ENCODE results near the gene HBG2. TPM values are rescaled to one million over a fixed set of nuclear protein-coding genes. Genes with fewer than 3 reads are reported as not detected.
"Not testable (repeated sequence)": the region's sequence is repeated elsewhere in the genome, so short reads cannot be mapped to it uniquely, and the experiment has no call there.

Gene HBG2
- total RNA-seq, 1 experiment from 2014 or later, result not detected

DNA sequence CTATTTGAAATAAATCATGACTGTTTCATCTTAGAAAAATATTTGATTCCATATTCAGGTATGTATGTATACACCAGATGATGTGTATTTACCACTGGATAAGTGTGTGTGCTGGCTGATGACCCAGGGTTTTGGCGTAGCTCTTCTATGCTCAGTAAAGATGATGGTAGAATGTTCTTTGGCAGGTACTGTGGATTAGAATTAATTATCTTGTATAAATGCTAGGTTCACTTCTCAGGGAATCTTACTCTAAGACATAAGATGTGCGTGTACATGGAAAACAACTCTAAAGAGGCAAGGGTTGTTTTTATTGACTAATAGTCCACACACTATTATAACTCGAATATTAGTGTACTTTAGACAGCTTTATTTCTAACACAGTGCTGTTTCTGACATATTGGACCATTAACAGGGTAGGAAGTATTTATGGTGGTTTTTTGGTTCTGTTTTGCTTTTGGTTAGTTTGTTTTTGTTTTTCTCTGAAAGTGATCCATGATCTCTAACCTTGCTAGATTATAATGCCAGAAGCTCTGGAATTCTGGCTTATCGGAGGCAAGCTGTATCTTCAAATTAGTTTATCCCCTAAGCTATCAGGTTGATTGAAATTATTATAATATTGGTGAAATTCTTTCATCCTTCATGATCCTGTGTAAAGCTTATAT lies 3.9 kb downstream of the HBG2 start:
- DNase-seq (ENCODE audit: low read depth), result no peak

- not testable (repeated sequence) for DNase-seq (ENCODE audit: low read depth)
These were observed 4.7 kb downstream of the HBG2 start, which contains the start of gene HBG1 for GRCh38 chr11:5249807-5250396. HBG1 (minus strand) TSS chr11:5249857; CDS start chr11:5249804, 53 bp downstream.

DNA sequence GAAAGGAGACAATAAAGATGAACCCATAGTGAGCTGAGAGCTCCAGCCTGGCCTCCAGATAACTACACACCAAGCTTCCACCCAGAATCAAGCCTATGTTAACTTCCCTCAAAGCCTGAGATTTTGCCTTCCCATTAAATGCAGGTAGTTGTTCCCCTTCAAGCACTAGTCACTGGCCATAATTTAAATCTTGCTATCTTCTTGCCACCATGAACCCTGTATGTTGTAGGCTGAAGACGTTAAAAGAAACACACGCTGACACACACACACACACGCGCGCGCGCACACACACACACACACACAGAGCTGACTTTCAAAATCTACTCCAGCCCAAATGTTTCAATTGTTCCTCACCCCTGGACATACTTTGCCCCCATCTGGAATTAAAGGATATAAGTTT lies 6.1 kb downstream of the HBG2 start:
- DNase-seq (ENCODE audit: low read depth), result not testable (repeated sequence)

- DNase-seq (ENCODE audit: low read depth), result no peak
These were observed 6.9 kb downstream of the HBG2 start for GRCh38 chr11:5247472-5248192.

DNA sequence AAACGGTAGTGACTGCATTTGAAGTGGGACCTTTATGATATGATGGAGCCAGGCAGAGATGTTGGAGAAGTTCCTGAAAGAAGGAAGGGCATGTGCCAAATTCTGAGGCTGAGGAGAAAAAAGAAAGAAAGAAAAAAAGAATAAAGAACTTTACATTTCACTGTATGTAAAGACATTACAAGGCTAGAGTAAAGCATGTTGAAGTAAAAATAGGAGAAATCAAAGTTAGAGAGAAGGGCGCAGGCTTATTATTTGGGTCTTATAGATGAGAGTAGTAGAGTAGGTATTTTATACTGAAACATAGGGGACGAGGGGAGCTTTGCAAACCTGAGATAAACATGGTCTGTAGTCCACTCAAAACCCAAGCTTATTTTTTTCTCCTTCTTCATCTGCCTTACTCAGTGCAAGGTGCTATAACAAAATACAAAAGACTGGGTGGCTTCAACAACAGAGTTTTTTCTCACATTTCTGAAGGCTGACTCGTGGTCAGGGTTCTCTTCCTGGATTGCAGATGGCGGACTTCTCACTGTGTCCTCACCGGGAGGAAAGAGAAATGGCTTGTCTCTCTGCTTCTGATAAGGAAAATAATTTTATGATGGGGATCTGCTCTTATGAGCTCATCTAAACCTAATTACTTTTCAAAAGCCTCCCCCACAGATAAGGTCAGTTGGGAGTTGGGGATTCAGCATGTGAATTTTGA lies 7.7 kb downstream of the HBG2 start:
- no peak for DNase-seq (ENCODE audit: low read depth)

DNA sequence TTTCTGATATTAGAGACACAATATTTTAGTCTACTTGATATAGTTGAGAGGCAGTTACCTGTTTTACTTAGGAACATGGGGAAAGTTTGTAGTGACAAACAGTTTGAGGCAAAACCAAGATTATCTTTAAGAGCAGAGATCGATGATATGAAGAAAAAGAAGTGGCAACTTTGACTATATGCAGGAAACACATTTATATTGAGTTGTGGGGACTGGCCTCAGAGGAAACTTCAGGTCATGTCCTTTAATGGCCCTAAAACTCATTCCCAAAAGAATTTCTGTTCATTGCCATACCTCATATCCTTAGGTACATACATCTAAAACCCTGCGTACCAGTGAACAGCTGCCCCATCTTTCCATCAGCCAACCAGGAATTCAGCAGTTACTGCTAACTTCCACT lies 9.4 kb downstream of the HBG2 start:
- DNase-seq (ENCODE audit: low read depth), result no peak

DNA sequence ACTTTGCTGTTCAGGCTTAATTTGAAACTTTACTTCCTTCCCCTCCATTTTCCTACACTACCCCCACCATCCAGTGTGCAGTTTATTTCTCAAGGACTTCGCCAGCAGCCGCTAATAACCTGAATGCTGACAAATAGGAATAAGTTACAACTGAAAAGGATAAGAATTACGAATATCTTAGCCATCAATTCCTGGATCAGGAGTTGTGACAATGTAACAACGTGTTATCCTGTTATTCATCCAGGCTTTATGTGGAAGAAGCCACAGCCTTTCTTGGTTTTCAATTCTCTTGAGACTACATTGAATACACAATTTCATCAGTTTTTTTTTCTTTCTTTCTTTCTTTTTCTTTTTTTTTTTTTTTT lies 10.8 kb downstream of the HBG2 start:
- DNase-seq (ENCODE audit: low read depth), result no peak

DNA sequence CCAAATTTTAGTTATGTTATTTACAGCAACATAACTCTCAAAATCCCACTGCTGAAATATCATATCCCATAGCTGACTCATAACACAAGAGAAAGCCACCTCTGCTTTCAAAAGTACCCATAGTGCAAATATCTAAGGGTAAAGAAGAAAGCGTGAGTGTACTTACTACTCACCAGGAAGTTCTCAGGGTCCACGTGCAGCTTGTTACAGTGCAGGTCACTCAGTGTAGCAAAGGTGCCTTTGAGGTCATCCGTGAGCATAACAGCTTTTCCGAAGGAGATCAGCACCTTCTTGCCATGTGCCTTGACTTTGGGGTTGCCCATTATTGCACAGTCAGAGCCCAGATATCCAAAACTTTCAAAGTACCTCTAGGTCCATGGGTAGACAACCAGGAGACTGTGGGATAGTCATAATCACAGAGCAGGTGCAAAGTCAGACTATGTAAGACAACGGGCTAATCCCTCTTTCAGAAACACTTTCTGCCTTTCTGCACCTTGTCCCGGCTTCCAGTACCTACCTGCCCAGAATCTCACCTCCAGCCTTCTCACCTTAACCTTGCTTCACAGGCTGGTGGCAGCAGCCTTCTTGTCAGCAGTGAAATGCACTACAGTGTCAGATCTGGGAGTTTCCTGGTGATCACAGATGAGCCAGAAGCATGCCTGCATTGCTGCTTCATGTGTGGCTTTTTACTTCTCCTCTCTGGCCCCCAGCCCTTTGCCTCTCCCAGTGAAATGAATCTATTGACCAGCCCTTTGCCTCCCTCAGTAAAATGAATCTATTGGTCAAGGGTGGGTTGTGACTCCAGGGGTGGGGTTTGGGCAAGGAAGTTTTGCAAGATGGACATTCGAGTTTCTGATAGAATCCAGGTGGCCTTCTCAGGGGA lies 11.4 kb downstream of the HBG2 start:
- DNase-seq (ENCODE audit: low read depth), result no peak

GRCh38 chr11:5242208-5242607 lies 12.4 kb downstream of the HBG2 start:
- no peak for DNase-seq (ENCODE audit: low read depth)

- DNase-seq (ENCODE audit: low read depth), result no peak
These were observed 13.1 kb downstream of the HBG2 start for GRCh38 chr11:5241458-5241857.

GRCh38 chr11:5240458-5240857 lies 14.1 kb downstream of the HBG2 start:
- DNase-seq (ENCODE audit: low read depth), result no peak

DNA sequence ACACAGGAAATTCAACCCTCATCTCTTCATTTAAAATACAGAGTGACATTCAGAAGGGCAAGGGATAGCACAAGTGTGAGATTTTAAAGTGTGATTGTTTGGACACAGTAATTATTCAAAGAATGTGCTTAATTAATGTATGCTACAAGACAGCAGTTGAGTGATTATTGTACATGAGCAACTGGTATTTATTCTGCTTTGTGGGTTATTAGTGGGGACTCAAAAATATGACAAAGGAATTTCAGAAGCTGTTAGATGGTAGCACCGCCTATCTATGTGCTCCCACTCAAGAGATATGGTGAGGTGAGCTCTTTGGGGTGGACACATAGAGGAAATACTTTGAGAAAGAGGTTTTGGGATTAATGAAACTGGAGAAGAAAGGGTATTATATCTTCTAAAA lies 14.5 kb downstream of the HBG2 start:
- DNase-seq (ENCODE audit: low read depth), result no peak

GRCh38 chr11:5239046-5239445 lies 15.5 kb downstream of the HBG2 start:
- DNase-seq (ENCODE audit: low read depth), result no peak

DNA sequence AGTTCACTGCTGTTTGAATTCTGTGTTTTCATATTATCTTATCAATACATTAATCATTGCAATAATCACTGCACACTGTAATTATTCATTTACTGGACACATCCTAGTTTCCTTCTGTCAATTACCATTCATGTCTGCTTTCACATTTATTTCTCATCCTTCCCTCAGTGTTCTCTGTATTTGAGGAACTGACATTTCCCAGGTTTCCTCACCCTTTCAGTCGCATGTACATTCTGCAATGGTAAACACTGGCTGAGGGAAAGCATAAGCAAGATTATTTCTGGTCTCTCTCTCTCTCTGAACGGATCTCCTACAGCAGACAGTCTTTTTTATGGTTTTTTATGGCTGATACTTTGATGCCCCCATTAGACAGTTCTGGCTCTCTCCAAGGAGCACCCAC lies 16.1 kb downstream of the HBG2 start:
- no peak for DNase-seq (ENCODE audit: low read depth)

- DNase-seq (ENCODE audit: low read depth), result no peak
These were observed 17.2 kb downstream of the HBG2 start for GRCh38 chr11:5237420-5237819.

GRCh38 chr11:5235364-5236095 lies 19.1 kb downstream of the HBG2 start:
- no peak for DNase-seq (ENCODE audit: low read depth)

DNA sequence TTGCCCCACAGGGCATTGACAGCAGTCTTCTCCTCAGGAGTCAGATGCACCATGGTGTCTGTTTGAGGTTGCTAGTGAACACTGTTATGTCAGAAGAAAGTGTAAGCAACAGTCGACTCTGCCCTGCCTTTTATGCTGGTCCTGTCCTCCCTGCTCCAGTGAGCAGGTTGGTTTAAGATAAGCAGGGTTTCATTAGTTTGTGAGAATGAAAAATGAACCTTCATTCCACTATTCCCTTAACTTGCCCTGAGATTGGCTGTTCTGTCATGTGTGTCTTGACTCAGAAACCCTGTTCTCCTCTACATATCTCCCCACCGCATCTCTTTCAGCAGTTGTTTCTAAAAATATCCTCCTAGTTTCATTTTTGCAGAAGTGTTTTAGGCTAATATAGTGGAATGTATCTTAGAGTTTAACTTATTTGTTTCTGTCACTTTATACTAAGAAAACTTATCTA lies 20.2 kb downstream of the HBG2 start, which contains the start of gene HBD:
Gene HBD (minus strand): TSS at position 103 of the 454 bp plus-strand sequence. CDS start 50 bp downstream, at position 53.
- DNase-seq (ENCODE audit: low read depth), result no peak

- DNase-seq (ENCODE audit: low read depth), result no peak
These were observed 21.3 kb downstream of the HBG2 start for GRCh38 chr11:5233307-5233706.

GRCh38 chr11:5232821-5233220 lies 21.8 kb downstream of the HBG2 start:
- DNase-seq (ENCODE audit: low read depth), result no peak

- no peak for DNase-seq (ENCODE audit: low read depth)
These were observed 22.4 kb downstream of the HBG2 start for GRCh38 chr11:5232176-5232575.

DNA sequence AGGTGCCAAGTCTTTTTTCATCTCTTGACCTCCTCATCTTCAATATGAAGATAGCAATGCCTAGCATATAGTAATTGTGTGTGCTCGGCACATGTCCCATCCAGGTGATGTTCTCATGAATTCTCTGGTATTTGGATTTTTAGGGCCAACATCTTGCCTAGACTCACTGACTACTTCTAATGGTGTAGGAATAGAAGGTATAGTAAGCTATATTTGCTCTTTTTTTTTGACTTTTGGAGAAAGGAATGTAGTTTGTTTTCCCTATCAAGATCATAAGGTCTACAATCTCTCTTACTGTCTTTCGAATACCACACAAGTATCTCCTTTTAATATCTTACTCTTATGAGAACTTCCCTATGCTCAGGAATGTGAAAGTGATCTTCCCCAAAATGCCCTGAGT lies 23.5 kb downstream of the HBG2 start:
- no peak for DNase-seq (ENCODE audit: low read depth)
